Hematopoietic multipotent progenitor cell (in vitro differentiated cells): ENCODE measurements around the gene S1PR4. TPM values are rescaled to one million over a fixed set of nuclear protein-coding genes. Genes with fewer than 3 reads are reported as not detected.
"Not testable (repeated sequence)": the region's sequence is repeated elsewhere in the genome, so short reads cannot be mapped to it uniquely, and the experiment has no call there.

Source experiments
- DNase-seq, 3 donors: peaks; one replicate each; pipeline ENCODE4 v3.0.0-alpha.2; 2011 to 2015; ENCODE audit warnings: low read depth in 2 of 3, low spot score in 2 of 3
- total RNA-seq: library from RNA; depleted of rRNA; stranded (reverse); fragments of >200 nt; gene quantifications from one replicate; pipeline ENCODE4 v1.2.3, GENCODE V29; 2012

The S1PR4 gene
- total RNA-seq, 1 donor = 331 TPM

DNA sequence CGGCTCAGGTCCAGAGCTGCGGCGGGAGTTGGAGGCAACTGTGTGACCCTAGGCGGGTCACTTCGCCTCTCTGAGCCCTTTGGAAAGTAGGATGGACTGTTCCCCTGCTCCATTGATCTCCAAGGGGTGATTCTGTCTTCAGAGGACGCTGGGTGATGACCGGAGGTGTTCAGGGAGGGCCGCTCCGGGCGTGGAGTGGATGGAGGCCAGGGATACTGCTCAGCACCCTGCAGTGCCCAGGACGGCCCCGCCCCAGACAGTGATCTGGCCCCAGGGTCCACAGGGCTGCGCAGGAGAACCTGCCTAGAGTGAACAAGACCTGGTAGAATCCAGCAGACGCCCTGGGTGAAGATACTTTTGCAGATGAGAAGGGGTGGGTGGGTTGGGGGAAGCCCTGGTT, 14.1 kb downstream of the S1PR4 start:
- DNase-seq = no peak

DNA sequence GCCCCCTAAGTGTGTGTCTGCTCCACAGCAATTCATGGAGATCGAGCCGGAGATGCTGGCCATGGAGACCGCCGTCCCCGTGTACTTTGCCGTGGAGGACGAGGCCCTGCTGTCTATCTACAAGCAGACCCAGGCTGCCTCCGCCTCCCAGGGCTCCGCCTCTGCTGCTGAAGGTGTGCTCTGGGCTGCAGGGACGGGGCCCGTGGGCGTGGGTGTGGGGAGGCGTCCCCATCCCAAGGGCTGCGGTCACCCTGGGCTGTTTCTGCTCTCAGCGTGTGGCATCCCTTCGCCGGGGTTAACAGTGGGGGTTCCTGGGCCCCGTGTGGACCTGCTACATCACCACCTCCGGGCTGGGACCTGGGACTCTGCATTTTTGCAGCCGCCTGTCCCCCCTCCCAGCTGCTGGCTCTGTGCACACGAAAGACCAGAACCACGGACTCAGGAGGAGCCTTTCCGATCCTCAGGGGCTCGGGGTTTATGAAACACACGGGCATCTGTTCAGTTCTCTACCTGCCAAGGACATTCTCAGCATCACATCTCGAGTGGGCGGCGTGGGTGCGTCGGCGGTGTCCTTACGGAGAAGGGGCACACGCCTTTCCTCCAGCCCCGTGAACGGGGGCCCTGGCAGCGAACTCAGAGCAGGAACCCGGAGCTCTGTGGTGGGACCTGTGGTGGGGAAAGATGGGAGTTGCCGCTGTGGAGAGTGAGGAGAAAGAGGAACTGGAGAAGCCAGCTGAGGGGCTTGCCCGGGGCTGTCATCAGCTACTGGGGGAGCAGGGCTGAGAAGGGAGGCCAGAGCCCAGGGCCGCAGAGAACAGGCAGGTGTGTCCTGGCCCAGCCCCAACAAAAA, 14.9 kb downstream of the S1PR4 start:
- peak in 2 of 3 donors; percentile 83 to 92 for DNase-seq

DNA sequence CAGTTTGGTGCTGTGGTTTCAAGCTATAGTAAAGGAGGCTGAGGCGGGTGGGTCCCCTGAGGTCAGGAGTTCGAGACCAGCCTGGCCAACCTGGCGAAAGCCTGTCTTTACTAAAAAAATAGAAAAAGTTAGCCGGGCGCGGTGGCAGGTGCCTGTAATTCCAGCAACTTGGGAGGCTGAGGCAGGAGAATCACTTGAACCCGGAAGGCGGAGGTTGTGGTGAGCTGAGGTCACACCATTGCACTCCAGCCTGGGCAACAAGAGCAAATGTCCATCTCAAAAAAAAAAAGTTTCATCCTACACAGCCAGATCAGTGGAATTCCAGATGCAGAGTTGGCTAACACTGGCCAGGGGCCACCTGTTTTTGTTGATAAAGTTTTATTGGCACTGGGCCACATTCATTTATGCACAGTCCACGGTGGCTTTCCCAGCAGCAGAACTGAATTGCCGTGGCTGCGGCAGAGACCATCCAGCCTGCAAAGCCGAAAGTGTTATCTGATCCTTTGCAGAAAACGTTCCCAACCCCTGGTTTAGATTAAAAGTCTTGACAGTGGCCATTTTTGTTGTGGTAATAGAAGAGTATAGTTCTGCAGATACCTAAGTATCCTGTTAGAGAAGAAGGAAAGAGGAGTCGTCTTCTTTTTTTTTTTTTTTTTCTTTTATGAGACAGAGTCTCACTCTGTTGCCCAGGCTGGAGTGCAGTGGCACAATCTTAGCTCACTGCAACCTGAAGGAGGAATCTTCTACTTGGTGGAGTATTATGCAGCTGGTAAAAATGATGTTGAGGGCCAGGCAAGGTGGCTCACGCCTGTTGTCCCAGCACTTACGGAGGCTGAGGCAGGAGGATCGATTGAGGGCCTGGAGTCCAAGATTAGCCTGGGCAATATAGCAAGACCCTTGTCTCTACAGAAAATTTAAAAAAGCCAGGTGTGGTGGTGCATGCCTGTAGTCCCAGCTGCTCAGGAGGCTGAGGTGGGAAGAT, 15.8 kb downstream of the S1PR4 start:
- no peak for DNase-seq

DNA sequence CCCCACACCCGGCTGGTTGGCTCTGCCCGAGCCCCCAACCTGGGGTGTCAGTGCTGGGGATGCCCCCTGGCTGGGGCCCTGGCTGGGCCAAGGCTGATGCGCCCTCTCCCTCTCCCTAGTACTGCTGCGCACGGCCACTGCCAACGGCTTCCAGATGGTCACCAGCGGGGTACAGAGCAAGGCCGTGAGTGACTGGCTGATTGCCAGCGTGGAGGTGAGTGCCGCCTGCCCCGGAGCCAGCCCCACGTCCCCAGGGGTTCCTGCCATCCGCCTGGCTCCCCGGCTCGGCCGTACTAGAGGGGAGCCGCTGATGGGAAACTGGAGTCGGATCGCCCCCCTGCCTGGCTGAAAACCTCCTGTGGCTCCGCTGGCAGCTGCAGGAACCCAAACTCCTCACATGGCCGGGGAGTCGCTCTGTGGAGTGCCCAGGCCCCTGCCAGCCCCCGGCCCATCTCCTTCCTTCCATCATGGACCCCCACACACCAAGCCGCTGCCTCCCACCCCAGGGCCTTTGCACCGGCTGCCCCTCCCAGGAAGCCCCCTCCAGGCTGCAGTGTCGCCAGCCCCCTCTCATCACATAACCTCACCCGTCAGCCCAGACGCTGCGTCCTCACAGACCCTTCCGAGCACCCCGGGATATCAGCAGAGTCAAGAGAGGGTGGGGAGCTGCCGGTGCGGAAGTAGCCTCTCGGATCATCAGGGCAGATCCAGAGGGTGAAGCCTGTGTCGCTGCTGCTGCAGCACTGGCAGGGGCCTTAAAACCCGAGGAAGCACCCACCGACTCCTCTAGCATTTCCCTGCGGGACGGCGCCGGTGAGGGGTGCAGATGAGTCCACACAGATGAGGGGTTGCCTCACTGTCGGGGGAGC, 17.7 kb downstream of the S1PR4 start:
- DNase-seq = no peak

DNA sequence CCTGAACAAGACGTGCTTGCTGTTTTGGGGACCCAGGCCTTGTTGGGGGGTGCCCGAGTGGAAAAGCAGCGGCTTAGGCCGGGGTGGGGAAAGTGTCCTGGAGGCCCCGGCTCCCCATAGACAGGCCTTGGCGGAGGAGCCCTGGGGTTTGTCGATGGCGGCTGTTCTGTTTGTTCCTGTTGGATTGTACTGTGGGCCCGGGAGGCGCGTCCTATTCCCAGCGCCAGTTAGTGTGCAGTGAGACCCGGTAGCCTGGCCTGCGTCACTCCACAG, 18.3 kb downstream of the S1PR4 start:
- DNase-seq = no peak

DNA sequence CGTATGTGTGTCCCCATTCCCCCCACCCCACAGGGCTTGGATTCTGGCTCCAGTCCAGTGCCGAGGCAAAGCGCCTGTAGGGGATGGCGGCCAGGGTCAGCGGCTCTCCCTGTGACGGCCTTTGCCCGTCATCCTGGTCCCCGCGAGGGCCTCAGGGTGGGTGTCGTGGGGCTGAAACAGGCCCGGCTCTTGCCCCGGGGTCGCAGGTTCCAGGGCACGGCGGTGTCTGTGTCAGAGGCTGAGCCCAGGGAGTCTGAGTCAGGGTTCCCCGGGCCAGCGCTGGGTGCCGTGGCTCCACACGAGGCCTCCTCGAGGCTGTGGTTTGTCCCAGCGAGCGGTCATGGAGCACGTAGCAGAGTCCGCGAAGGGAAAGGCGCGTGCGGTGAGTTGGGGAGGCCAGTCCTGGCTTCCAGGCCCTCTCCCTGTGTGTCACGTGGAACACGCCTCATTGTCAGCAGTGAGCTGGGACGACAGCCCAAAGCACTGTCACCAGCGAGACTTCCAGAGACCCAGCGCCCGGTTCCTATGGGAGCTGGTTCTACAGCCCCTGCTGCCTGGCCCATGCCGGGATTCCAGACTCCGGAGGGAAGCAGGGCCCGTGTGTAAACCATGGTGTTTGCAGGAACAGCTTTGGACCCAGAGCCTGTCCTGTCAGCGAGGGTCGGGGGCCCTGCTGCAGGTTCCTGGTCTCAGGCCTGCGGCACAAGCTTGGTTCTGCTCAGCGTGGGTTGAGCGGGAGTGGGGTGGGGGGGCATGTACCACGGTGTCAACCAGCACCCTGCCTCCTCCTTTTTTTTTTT, 20.5 kb downstream of the S1PR4 start:
- no peak for DNase-seq

DNA sequence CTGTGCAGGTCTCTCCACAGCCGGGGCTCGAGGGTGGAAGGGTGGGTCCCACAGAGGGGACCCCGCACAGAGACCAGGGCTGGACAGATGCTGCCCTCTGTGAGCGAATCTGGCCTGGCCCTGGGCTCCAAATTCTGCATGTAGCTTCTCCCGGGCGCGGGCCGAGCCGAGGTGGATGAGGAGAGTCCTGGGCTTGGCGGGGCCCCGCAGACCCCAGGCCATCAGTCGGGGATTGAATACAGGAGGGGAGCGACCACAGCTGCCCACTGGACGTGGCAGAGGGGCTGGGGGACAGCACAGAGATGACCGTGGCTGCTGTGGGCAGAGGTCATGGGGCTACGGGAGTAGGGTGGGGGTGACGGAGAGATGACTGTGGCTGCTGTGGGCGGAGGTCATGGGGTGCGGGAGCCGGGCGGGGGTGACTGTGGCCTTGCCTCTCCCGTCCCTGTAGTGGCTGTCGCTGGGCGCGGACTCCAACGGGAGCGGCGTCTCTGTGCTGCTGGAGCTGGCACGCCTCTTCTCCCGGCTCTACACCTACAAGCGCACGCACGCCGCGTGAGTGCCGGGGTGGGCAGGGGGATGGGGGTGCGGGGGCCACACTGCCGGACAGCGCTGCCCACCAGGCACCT, 22.6 kb downstream of the S1PR4 start:
- DNase-seq = no peak

DNA sequence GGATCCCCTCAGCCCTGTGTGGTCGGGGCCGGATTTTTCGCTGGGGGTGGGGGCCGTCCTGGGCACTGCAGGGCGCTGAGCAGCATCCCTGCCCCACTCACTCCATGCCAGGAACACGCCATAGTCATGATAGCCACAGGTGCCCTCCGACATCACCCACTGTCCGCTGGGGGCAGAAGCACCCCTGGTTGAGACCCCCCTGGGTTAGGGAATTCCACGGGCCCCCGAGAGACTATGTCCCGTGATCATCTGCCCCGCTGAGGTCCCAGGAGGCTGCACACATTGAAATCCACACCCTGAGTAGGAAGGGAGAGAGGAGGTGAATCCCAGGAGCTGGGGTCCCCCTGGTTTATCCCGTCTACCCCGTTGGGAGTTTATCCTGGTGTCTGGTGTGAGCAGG, 23.3 kb downstream of the S1PR4 start:
- no peak for DNase-seq

DNA sequence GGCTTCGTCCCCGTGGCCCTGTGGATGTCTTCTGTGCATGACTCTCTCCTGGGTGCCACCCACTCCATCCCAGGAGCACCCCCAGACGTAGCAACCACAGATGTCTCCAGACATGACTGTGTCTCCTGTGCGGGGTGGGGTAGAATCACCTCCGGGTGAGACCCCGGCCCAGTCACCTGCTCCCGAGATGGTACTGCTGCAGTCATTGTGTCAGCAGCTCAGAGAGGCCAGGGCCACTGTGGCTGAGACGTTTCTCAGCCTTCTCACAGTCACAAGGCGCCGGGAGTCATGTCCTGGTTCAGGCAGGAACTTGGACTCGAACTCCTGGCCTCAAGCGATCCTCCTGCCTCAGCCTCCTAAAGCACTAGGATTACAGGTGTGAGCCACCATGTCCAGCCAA, 23.8 kb downstream of the S1PR4 start:
- DNase-seq = no peak

DNA sequence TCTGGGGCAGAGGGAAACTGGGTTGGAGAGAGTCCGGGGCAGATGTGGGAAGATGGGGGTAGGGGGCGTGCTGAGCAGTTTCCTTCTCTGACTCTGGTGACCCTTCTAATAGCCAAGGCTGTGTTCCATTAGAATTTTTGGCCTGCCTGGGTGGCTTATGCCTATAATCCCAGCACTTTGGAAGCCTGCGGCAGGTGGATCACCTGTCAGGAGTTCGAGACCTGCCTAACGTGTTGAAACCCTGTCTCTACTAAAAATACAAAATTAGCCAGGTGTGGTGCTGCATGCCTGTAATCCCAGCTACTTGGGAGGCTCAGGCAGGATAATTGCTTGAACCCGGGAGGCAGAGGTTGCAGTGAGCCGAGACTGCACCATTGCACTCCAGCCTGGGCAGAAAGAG, 24.3 kb downstream of the S1PR4 start:
- DNase-seq = not testable (repeated sequence)

DNA sequence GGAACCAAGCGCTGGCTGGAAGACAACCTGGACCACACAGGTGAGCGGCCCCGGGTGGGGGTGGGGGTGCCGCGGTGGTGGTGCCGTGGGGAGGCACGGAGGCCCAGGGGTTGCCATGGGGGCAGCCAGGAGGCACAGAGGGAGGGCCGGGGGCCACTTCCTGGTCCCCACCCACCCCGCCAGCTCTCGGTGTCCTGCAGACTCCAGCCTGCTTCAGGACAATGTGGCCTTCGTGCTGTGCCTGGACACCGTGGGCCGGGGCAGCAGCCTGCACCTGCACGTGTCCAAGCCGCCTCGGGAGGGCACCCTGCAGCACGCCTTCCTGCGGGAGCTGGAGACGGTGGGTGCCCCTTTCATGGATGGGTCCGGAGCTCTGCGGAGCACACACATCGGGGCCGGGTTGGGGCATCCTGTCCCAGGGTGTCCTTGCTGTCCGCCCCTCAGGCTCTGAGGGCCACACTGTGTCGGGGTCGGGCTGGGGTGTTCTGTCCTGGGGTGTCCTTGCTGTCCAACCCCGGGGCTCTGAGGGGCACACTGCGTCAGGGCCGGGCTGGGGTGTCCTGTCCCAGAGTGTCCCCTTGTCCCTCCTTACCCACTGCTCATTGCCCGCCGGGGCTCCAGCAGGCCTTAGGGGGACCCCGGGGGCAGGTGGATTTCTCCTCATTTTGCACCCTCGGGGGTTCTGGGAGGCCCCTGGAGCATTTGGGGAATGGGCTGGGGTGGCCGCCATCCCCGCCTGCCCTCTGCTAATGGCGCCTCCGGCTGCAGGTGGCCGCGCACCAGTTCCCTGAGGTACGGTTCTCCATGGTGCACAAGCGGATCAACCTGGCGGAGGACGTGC, 25.5 kb downstream of the S1PR4 start:
- no peak for DNase-seq

DNA sequence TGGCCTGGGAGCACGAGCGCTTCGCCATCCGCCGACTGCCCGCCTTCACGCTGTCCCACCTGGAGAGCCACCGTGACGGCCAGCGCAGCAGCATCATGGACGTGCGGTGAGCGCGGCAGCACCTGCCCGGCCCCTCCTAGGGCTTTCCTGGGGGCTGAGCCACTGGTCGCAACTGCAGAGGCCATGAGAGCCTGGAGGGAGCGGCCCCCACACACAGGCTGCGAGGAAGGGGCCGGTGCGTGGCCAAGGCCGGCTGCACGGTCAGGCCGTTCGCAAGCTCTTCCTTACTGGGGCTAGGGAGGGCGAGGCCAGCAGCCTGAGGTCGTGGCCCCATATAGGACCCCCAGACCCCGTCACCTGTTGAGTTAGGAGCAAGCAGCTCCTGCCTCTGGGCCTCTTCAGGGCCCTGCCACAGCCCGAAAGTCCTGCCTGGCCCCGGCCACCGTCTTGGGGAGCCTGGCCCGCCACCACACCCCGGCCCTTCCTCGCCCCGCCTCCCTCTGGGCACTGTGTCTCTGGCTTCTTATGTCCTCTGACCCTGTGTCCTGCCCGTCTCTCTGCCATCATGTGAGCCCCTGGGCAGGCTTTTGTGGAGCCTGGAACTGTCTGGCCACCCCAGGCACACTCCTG, 26.2 kb downstream of the S1PR4 start:
- DNase-seq = no peak

DNA sequence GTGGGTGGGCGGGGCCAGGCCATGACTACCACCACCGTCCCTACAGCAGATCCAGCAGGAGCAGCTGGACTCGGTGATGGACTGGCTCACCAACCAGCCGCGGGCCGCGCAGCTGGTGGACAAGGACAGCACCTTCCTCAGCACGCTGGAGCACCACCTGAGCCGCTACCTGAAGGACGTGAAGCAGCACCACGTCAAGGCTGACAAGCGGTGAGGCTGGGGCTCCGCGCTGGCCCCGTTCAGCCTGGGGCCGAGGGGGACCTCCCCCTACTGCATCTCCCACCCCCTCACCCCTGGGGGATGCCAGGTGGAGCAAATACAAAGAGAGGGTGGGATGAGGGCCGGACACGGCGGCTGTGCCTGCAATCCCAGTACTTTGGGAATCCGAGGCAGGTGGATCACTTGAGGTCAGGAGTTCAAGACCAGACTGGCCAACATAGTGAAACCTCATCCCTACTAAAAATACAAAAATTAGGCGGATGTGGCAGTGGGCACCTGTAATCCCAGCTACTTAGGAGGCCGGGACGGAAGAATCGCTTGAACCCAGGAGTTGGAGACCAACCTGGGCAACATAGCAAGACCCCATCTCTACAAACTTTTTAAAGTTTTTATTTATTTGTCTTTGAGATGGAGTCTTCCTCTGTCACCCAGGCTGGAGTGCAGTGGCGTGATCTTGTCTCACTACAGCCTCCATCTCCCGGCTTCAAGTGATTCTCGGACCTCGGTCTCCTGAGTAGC, 27.8 kb downstream of the S1PR4 start:
- DNase-seq = no peak

DNA sequence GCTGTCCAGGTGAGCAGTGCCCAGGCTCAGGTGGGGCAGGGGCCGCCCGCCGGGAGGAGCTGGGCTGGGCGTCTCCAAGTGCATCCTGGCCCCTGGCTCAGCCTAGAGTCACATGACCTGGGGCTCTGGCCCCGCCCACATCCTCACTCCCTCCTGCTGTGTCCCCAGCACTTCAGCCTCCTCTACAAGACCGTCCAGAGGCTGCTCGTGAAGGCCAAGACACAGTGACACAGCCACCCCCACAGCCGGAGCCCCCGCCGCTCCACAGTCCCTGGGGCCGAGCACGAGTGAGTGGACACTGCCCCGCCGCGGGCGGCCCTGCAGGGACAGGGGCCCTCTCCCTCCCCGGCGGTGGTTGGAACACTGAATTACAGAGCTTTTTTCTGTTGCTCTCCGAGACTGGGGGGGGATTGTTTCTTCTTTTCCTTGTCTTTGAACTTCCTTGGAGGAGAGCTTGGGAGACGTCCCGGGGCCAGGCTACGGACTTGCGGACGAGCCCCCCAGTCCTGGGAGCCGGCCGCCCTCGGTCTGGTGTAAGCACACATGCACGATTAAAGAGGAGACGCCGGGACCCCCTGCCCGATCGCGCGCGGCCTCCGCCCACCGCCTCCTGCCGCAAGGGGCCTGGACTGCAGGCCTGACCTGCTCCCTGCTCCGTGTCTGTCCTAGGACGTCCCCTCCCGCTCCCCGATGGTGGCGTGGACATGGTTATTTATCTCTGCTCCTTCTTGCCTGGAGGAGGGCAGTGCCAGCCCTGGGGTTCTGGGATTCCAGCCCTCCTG, 29.1 kb downstream of the S1PR4 start:
- DNase-seq = no peak

DNA sequence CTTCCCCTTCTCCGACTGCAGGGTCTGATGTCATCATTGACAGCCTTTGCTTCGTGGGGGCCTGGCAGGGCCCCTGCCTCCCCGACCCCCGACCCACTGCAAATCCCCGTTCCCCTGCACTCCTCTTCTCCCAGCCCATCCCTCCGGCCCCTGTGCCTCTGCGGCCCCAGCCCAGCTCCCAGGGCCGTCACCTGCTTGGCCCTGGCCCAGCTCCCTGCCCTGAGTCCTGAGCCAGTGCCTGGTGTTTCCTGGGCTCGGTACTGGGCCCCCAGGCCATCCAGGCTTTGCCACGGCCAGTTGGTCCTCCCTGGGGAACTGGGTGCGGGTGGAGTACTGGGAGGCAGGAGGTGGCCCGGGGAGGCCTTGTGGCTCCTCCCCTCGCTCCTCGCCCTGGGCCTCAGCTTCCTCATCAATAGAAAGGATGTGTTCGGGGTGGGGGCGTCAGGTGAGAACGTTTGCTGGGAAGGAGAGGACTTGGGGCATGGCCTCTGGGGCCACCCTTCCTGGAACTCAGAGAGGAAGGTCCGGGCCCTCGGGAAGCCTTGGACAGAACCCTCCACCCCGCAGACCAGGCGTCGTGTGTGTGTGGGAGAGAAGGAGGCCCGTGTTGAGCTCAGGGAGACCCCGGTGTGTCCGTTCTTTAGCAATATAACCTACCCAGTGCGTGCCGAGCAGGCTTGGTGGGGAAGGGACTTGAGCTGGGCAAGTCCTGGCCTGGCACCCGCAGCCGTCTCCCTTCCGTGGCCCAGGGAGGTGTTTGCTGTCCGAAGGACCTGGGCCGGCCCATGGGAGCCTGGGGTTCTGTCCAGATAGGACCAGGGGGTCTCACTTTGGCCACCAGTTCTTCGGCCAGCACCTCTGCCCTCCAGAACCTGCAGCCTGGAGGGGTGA, 30.0 kb downstream of the S1PR4 start:
- no peak for DNase-seq
